Measurements from ENCODE around the gene ARVCF. TPM values are rescaled to one million over a fixed set of nuclear protein-coding genes. Genes with fewer than 3 reads are reported as not detected.

Gene ARVCF
- total RNA-seq, 3 donors from 2014 or later (not counting 1 experiment from before 2014, with no cell fraction given), result 37.8 to 62.0 (median 38.7) TPM

GRCh38 chr22:19958083-19959042, 58.3 kb downstream of the ARVCF start:
- H3K27me3 Mint-ChIP-seq (ENCODE audit: low read depth in 2 of 2), result no peaks in the 10 kb centered on the region
- DNase-seq, result no peak
- no peak overlapping the region for H3K27ac ChIP-seq (ENCODE audit: low read length)
- no peaks in the 10 kb centered on the region for H3K27me3 ChIP-seq (ENCODE audit: control insufficient read depth, insufficient read depth, low read length)
- 88% methylated on average over 18 of the region's 19 CpGs for WGBS (ENCODE audit: insufficient coverage)
- H3K9me3 ChIP-seq (ENCODE audit: control insufficient read depth, insufficient read depth, low read length), result no peaks in the 10 kb centered on the region
- intact Hi-C loops (cut with micrococcal nuclease), result no loop called here
- H3K4me1 ChIP-seq (ENCODE audit: control insufficient read depth, insufficient read depth, low read length), result peaks cover 45% of the 10 kb centered on the region
- TF ChIP-seq CTCF (IDR thresholded peaks at IDR 0.05), result no peak
- no peaks in the 10 kb centered on the region for H3K36me3 Mint-ChIP-seq
- no peak overlapping the region for H3K4me3 ChIP-seq (ENCODE audit: low read length)
- no peaks in the 10 kb centered on the region for H3K9me3 Mint-ChIP-seq
- H3K4me1 Mint-ChIP-seq, result peaks cover 21 to 28% of the 10 kb centered on the region in 2 donors
- ATAC-seq, result no peak
- H3K4me3 Mint-ChIP-seq, result no peak overlapping the region
- peaks cover 3% of the 10 kb centered on the region for H3K36me3 ChIP-seq (ENCODE audit: control insufficient read depth, insufficient read depth, low read length)
- no peak overlapping the region for H3K27ac Mint-ChIP-seq

GRCh38 chr22:19957445-19957844, 59.2 kb downstream of the ARVCF start:
- H3K4me1 ChIP-seq (ENCODE audit: control insufficient read depth, insufficient read depth, low read length), result peaks cover 40% of the 10 kb centered on the region
- no peaks in the 10 kb centered on the region for H3K36me3 ChIP-seq (ENCODE audit: control insufficient read depth, insufficient read depth, low read length)
- no peaks in the 10 kb centered on the region for H3K9me3 ChIP-seq (ENCODE audit: control insufficient read depth, insufficient read depth, low read length)
- no peaks in the 10 kb centered on the region for H3K36me3 Mint-ChIP-seq
- no peak for TF ChIP-seq CTCF (IDR thresholded peaks at IDR 0.05)
- H3K27me3 Mint-ChIP-seq (ENCODE audit: low read depth in 2 of 2), result no peaks in the 10 kb centered on the region
- H3K27me3 ChIP-seq (ENCODE audit: control insufficient read depth, insufficient read depth, low read length), result no peaks in the 10 kb centered on the region
- H3K9me3 Mint-ChIP-seq, result no peaks in the 10 kb centered on the region
- DNase-seq (no peak), ATAC-seq (no peak)
- intact Hi-C loops (cut with micrococcal nuclease), result no loop called here
- H3K4me1 Mint-ChIP-seq, result peaks cover 21 to 28% of the 10 kb centered on the region in 2 donors
- 96% methylated on average over 9 of the region's 9 CpGs for WGBS (ENCODE audit: insufficient coverage)
- H3K27ac Mint-ChIP-seq, result no peak overlapping the region
- H3K4me3 ChIP-seq (ENCODE audit: low read length), result no peak overlapping the region
- no peak overlapping the region for H3K4me3 Mint-ChIP-seq
- H3K27ac ChIP-seq (ENCODE audit: low read length), result no peak overlapping the region

GRCh38 chr22:19955241-19956128, 61.1 kb downstream of the ARVCF start:
- TF ChIP-seq CTCF (IDR thresholded peaks at IDR 0.05), result no peak
- intact Hi-C loops (cut with micrococcal nuclease), result no loop called here
- Histone ChIP-seq H3K4me3 (ENCODE audit: low read length) (no peak overlapping the region), H3K27me3 (ENCODE audit: control insufficient read depth, insufficient read depth, low read length) (no peaks in the 10 kb centered on the region), H3K27ac (ENCODE audit: low read length) (peak overlapping the region; percentile 59), H3K9me3 (ENCODE audit: control insufficient read depth, insufficient read depth, low read length) (no peaks in the 10 kb centered on the region), H3K4me1 (ENCODE audit: control insufficient read depth, insufficient read depth, low read length) (peaks cover 36% of the 10 kb centered on the region), H3K36me3 (ENCODE audit: control insufficient read depth, insufficient read depth, low read length) (peaks cover 4% of the 10 kb centered on the region)
- H3K4me1 Mint-ChIP-seq, result peaks cover 21 to 29% of the 10 kb centered on the region in 2 donors
- H3K36me3 Mint-ChIP-seq, result no peaks in the 10 kb centered on the region
- ATAC-seq, result peak; percentile 74 to 82 (median 82)
- peak; percentile 35 to 51 for DNase-seq
- H3K4me3 Mint-ChIP-seq, result peak overlapping the region; percentile 72
- no peaks in the 10 kb centered on the region for H3K27me3 Mint-ChIP-seq (ENCODE audit: low read depth in 2 of 2)
- H3K9me3 Mint-ChIP-seq, result no peaks in the 10 kb centered on the region
- WGBS (ENCODE audit: insufficient coverage), result 46% methylated on average over 19 of the region's 19 CpGs
- peak overlapping the region; percentile 86 to 91 for H3K27ac Mint-ChIP-seq

Measured in natural killer cell (primary cell).